ENCODE data around the gene JCAD.
"Not testable (repeated sequence)": the region's sequence is repeated elsewhere in the genome, so short reads cannot be mapped to it uniquely, and the experiment has no call there.

Gene JCAD

DNA sequence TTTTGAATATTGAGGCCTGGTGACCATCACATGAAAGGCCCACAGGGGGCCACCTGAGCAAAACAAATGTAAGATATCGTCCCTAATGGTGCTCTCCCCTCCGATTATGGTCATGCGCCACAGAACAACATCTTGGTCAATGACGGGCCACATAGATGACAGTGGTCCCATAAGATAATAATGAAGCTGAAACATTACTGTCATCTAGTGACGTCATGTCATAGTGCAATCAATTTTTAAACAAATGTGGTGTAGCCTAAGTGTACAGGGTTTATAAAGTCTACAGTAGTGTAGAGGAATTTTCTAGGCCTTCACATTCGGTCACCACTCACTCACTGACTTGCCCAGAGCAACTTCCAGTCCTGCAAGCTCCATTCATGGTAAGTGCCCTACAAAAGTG, 36.8 kb downstream of the JCAD start:
- no peak for DNase-seq

DNA sequence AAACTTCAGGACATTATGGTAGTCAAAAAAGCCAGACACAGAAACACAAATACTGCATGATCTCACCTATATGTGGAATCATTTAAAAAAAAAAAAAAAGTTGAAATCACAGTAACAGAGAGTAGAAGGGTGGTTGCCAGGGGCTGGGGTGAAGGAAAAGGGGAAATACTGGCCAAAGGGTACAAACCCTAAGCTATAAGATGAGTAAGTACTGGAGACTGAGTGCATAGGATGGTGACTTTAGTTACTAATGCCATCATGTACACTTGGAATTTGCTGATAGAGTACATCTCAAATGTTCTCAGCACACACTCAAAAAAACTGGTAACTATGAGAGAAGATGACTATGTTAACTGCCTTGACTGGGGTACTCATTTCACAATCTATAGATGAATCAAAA, 39.9 kb downstream of the JCAD start:
- DNase-seq: no peak

DNA sequence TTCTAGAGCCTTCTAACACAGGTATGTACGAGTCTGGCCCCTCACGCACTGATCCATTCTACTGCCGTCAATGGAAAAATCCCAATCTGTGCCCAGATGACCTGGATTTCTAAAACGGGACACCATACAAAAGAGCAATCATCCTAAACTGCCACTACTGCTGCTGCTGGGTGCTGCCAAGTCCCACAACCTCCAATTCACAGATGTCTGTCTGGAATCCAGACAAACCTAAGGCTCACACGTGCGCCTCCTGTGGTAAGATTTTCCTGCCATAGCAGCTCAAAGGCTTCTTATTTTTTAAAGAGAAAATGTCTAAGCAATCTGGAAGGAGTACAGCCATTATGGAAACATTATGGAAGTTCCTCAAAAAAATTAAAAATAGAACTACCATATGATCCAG, 40.9 kb downstream of the JCAD start:
- DNase-seq: no peak

DNA sequence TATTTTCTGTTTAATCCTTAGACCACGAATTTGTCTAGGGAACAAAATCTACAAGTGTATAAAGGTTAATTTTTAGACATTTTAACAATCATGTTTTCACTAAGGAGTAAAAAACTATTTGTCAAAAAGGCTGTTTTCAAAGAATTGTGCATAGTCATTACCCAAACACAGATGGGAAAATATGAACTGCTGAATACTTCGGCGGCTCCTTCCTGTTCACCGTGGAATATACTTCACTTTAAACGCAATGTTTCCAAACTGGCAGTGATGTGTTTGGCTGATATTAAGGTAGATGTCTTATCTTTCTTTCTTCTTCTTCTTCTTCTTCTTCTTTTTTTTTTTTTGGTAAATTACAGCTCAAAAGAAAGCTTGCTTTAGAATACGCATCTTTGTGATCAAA, 41.4 kb downstream of the JCAD start:
- DNase-seq: no peak

DNA sequence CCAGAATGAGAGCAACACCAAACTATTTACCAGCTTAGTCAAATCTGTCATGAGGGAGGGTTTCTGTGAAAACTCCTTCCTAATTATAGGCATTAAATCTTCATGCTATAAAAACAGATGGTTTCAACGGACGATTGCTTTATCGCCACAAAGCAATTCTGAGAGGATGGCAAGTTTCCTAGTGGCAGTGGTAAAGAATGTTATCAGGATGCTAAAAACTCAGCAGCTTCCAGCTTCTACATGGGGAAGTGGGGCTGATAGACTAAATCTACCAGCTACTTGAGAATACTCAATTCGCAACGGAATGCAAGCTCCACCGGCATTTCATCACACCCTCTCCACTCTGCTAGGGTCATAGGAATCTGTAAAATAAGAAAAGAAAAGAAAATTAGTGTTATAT, 41.8 kb downstream of the JCAD start:
- DNase-seq: peak; percentile 33

DNA sequence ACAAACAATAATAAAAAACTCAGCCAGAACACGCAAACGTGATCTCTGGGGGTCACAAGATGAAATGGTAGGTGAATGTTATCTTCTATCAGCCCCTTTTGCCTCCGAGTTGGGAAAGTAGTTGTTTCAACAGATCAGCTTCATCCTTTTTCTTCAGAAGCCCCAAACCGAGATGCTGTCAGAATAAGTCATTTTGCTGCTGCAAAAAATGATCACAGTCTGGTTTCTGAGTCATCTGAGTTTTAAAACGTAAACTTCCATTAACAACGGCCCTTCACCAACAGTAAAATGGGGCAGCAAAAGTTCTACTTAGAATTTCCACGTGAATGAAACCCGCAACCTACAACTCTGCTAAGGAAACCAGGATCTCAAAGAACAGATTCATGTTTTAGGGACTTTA, 44.9 kb downstream of the JCAD start:
- peak; percentile 29 for DNase-seq

DNA sequence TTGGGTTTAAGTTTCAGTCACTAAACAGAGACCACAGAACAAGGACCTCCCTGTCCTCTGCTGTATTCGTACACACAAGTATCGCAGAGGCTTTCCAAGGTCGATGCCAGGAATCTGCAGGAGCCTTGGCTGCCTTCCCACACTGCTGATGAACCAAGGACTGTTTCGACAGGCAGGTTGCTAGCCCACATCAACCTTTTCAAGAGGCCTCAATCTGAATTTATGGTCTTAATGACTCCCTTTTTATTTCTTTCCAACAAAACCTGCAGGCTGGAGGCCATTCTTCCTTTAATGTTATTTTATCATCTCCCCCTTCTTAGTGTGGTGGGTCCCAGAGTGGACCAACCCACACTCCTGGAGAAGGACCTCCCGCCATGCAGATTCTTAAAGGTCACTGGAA, 45.6 kb downstream of the JCAD start:
- DNase-seq: peak; percentile 54

DNA sequence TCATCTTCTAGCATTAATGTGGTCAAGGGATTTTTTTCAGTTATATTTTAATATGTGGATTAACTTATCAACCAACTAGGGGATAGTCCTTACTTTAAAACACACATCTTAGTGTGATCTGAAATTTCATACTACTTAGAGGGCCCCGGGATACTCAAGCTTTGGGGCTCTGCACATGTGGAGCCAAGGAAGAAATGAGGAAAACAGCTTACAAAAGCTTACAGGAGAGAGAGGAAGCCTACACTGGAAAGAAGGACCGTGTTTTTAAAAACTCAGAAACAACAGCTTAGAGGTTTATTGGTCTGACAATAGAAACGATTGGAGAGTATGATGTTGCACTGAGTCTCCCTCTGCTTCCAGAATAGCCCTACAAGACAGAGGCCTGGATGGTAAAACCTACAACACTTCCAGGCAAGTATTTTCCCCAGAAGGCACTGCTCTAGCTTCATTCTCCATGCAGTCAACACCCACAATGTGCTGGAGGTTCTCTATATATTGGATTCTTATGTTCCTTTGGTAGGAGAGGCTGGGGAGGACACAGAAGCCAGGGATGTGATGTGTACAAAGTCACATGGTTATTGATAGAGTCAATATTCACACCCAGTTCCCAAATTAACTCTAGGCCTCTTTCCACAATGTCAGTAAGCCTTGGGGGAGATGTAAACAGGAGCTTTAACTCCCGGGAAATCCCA, 47.3 kb downstream of the JCAD start:
- DNase-seq: no peak

DNA sequence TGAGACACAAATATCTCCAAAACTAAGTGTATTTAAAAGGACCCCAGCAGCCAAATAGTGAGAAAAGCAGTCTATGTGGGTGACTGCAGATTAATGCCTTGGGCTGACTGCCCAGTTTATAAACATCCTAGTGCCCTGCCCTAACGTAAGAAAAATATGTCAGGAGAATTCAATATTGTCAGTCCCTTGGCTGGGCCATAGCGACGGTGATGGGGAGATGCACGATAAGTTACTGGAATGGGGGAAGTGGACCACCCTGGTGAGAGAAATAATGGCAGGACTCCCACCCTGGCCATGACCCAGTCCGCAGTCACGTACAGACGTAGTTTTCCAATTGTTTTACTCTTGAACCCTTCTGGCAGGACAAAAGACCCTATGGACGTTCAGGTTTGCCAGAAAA, 48.0 kb downstream of the JCAD start:
- DNase-seq: no peak

DNA sequence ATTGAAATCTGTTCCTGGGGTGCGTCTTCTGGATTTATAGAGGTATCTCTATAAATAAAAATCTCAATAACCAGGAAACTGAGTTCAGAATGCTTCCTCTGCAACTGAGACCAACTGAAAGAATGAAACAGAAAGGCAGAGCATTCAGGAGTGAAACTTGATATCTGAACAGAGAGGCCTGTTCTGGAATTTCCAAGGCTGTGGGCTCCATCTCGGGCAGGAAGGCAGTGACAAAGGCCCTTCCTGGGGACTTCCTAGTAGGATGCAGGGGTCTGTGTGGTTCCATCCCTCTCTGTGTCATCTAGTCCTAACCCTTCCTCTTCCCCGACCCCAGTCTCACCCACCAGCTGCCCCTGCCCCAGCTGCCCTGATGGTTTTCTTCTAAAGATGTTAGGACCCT, 52.0 kb downstream of the JCAD start:
- no peak for DNase-seq

DNA sequence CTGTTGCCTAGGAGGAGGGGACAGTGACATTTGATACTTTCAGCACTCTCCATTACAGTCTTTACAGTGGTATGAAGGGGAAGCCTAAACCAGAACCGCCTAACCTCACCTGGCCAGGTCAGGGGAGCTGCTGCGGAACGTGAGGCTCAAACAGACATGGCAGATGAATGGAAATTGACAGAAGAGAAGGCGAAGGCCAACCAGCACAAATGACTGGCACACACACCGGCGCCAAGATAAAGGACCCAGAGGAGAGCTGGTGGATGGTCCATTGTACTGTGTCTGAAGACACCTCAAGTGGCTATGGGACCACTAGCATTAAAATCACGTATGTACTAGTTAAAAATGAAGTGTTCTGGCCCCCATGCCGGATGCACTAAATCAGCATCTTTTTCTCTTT, 53.0 kb downstream of the JCAD start:
- DNase-seq: no peak

DNA sequence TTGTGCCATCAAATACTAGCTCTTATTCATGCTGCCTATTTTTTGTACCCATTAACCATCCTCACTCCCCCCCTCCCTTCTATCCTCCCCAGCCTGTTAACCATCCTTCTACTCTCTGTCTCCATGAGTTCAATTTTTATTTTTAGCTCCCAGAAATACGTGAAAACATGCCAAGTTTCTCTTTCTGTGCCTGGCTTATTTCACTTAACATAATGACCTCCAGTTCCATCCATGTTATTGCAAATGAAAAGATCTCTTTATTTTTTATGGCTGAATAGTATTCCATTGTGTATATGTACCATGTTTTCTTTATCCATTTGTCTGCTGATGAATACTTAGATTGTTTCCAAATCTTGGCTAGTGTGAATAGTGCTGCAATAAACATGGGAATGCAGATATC, 54.3 kb downstream of the JCAD start:
- not testable (repeated sequence) for DNase-seq

DNA sequence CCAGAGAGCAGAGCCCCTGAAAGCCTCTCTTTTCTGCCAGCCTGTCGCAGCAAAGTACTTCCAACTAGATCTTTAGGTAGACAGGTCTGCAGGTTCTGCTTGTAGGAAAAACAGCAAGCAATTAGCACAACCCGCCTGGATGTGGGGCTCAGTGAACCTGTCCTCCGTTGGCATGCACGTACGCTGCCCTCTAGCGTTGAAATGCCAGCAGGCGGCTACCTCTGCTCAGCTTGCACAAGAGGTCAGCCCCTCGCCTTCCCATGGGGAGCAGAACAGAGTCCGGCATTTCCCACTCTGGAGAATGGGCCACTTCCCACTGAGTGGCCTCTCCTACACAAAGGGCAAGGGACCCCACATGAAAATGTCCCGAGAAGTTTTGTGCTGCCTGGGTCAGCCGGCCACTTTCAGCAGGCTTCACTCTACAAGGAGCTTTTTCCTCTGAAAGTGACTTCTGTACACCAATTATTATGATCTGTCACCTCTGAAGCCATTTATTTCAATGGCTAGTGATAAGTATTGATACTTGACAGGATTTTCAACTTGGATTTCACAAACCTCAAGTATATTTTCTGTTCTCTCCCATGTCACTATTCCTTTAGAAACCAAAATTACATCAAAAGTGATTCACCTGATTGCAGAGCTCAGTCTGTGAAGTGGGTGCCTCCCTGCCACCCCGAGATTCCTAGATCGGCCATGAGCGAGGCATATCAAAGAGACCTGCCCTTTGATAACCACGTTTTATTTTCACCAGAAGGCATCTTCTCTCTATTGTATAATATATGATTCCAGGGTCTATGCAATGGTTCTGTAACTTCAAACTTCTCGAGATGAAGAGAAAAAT, 56.7 kb downstream of the JCAD start:
- peak; percentile 66 for DNase-seq

DNA sequence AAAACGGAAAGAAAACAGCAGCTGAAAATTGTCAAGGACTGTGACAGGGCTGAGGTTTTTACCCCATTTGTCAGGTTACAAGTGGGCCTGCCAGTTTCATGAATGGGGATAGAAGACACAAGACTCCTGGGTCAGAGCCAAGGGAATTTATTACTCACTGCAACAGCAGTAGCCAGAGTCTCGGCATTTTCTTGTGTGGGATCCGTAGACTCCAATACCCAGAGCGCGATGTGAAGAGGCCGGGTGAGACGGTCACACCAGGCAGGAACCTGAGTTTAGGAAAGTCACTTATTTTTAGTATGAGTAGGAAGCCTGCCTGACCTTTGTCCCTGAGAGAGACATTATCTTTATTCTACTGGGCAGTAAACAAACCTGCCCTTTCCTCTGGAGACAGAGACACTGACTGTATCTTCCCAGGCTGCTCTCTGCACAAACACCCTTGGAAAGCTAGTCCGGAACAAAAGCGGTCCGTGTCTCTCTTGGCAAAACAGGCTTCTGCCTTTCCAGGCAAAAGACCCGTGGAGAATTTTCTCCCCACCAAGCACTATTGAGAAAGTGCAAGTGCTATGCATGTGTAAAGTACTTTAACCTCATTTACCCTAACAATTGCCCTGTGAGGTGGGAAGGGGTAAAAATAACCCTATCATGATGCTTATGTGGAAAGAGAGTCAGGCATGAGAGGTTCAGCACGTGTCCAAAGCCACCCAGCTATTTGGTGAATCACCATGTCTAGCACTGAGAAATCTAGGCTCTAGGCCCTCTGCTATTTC, 58.4 kb downstream of the JCAD start:
- peak; percentile 91 for DNase-seq

DNA sequence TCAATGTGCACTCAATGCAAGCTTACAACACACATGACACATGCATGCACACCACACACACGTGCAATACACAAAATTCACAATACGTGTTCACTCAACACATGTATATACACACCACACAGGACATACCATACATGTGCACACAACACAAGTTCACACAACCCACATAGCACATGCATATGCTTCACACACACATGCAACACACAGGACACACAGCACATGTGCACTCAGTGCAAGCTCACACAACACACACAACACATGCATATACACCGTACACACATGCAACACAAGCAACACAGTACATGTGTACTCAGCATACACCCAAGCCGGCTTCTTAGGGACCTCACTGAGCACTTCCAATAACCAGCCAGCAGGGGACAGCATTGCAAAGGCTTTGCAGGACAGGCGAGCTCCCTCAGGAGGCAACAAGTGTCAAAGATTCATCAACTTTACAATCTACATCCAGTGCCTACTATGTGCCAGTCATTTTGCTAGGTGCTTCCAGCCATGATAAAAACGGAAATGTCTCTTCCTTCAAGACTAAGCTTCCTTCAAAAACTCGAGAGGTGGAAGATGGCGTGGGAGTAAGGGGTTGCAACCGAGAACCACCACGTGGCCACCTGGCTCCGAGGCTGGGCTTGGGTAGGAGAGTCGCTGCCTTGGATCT, 61.1 kb downstream of the JCAD start:
- peak; percentile 76 for DNase-seq

DNA sequence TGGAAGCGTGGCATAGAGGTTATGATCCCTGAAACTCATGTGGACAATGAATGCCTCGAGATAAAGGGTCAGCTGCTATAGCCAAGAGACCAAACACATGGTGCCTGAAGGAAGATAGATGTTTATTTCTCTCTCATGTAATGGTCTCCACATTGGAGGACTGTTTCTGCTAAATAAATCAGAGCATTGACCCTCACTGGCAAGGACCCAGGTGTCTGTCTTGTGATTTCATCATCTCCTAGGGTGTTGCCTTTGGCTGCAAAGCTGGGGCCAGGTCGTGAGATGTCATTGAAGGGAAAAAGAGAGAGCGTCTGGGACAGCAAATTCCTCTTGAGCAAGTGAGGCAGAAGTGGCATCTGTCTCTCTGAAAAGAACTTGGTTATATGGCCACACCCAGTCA, 64.6 kb downstream of the JCAD start:
- no peak for DNase-seq

DNA sequence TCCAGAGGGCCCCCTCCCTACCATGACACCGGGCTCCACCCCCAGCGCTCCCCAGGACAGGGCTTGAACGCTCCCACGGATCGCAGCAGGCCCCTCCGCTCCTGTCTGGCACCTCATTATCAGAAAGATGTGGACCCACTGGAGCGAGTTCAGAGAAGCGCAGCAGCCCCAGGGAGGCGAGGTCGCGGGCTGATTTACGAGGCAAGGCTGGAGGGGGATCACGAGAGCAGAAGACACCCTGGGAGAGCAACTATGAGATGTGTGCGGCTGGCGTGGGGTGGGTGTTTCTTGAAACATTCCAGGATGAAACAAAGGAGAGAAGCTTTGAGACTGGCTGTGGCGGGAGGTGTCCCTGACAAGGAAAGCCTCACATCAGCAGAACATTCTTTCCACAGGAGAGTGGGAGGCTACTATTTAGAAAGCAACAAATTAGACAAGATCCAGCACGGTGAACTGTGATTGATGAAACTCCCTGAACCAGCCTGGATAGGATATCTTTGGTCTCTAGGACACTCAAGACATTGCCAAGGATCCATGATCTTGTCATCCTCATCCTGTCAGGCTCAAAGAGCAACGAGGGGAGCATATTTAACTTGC, 66.0 kb downstream of the JCAD start:
- DNase-seq: no peak

DNA sequence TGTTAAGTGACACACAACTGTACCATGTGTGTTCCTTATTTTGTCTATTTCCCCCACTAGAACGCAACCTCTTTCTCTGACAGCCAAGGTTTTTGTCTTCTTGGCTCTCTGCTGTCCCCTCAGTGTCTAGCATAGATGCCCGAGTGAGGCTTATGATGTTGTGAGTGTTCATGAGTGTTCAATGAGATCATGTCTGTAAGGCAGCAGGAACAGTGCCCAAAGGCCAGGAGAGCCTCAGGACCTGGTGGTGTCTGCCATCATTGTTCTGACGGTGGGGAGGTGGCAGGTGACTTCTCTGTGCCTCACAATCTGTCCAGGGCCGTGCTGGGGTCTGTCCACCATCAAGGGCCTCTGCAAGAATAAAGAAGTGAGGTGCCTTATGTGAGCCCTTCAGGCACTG, 66.5 kb downstream of the JCAD start:
- no peak for DNase-seq

DNA sequence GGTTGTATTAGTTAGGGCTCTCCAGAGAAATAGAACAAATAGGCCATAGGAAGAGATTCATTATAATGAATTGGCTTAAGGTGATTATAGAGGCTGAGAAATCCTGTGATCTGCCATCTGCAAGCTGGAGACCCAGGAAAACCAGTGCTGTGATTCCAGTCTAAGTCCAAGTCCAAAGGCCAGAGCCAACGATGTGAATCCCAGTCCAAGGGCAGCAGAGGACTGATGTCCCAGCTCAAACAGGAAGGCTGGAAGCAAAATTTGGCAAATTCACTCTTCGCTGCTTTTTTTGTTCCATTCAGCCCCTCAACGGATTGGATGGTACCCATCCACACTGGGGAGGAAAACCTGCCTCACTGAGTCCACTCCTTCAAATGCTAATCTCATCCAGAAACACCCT, 68.0 kb downstream of the JCAD start:
- DNase-seq: no peak

DNA sequence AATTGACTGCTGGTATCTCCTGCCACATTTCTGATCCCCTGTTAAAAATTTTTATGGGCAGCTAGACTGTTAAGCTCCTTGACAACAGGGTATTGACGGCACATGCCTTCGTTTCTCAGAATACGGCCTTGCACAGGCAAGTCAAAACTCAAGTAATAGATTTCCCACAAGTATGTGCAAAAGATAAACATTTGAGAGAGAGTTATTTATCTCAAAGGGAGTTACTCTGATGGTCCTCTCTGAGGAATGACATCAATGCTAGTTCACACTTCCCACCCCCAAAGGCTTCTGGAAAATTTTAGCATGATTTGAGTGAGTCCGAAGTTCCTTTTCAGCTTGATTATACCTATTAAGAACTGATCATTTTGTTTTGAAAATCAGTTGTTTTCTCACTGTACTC, 71.9 kb downstream of the JCAD start:
- no peak for DNase-seq

DNA sequence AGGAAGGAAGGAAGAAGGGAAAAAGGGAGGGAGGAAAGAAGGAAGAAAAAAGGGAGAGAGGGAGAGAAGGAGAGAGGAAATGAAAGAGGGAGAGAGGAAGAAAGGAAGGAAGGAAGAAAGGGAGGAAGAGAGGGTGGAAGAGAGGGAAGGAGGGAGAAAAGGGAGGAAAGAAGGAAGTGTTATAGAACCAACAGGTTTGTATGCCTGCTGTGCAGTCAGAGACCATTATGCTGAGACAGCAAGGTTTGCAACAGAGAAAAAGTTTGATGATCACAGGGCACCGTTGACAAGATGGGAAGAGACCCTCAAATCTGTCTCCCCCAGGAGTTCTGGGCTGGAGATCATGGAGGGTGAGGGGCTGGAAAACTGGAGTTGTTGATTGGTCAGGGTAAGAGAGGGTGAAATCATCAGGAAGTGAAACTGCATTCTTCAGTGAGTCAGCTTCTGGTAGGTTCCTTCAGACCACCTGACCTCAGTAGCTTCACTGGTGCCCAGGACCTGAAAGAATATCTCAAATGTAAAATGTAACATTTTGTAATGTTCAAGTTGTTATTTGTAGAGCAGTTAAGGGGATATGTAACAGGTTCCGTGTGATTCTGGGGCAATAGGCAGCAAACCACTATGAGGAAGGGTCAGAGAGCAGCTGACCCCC, 76.3 kb downstream of the JCAD start:
- no peak for DNase-seq

DNA sequence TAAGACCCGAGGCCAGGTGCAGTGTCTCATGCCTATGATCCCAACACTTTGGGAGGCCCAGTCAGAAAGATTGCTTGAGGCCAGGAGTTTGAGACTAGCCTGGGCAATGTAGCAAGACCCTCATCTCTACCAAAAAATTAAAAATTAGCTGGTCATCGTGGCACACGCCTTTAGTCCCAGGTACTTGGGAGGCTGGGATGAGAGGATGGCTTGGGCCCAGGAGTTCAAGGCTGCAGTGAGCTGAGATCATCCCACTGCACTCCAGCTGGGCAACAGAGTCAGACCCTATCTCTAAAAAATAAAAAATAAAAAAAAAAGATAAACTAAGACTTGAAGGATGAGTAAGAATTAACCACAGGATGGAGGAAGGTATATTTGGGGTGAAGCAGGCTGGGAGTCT, 77.9 kb downstream of the JCAD start:
- DNase-seq: no peak
